AG04450 (cell line): Measurements from ENCODE around the gene MYOCD. TPM values are rescaled to one million over a fixed set of nuclear protein-coding genes. Genes with fewer than 3 reads are reported as not detected.

Experiments
- CTCF ChIA-PET: fragments of 300-600, 350-600 bp; formaldehyde crosslinking; extraction: SDS; loops from one replicate; lab custom pipeline; 2022; ENCODE audit warnings: antibody characterized with exemption, inconsistent platforms; lab: Charles Lee
- POLR2A ChIA-PET: fragments of 350-600 bp; formaldehyde crosslinking; extraction: SDS; loops from one replicate; lab custom pipeline; 2021; ENCODE audit warnings: antibody characterized with exemption, inconsistent platforms; lab: Yijun Ruan, JAX
- DNase-seq: peaks from one replicate; pipeline ENCODE4 v3.0.0-alpha.2; 2011; ENCODE audit warnings: low read depth, low spot score
- H3K27ac ChIP-seq: one replicate; pipeline ENCODE4 v1.5.1; 2012; ENCODE audit warnings: low read depth, low read length, control low read depth
- H3K27me3 ChIP-seq: one replicate; pipeline ENCODE4 v1.6.0; 2012; ENCODE audit warnings: low read length; ENCODE audit not compliant: control insufficient read depth, insufficient read depth
- H3K4me3 ChIP-seq: 2 replicates; pipeline ENCODE4 v1.5.1; 2011; ENCODE audit warnings: mild to moderate bottlenecking, low read depth, low read length, control low read depth
- H3K9me3 ChIP-seq: 2 replicates; pipeline ENCODE4 v1.5.1; 2012; ENCODE audit warnings: low read length; ENCODE audit not compliant: control insufficient read depth, insufficient read depth
- CTCF ChIP-seq: IDR thresholded peaks from 2 replicates; pipeline ENCODE4 v1.5.1; 2011; ENCODE audit warnings: low read depth, low read length, control low read depth, inconsistent platforms
- polyA plus RNA-seq: library from polyadenylated mRNA; depleted of rRNA; stranded (reverse); fragments of >200 nt; gene quantifications from 2 replicates; pipeline ENCODE4 v1.2.3, GENCODE V29; 2011

The MYOCD gene
- polyA plus RNA-seq, 1 experiment: 19.0 TPM

GRCh38 chr17:12693640-12694039, 27.9 kb downstream of the MYOCD start:
- Histone ChIP-seq H3K4me3 (no peak overlapping the region), H3K27me3 (no peaks in the 10 kb centered on the region), H3K9me3 (no peaks in the 10 kb centered on the region), H3K27ac (no peak overlapping the region)
- DNase-seq: no peak
- POLR2A ChIA-PET: interaction anchor here (0.6 kb wide), 1 partner anchor 672 kb away, joined by 5 read pairs; no protein-coding TSS in a partner anchor
- TF ChIP-seq CTCF: no peak
- CTCF ChIA-PET: interaction anchor here (1.1 to 2.2 kb wide), 3 partner anchors 48 to 309 kb away, joined by 3 to 10 read pairs (median 6); no protein-coding TSS in a partner anchor

DNA sequence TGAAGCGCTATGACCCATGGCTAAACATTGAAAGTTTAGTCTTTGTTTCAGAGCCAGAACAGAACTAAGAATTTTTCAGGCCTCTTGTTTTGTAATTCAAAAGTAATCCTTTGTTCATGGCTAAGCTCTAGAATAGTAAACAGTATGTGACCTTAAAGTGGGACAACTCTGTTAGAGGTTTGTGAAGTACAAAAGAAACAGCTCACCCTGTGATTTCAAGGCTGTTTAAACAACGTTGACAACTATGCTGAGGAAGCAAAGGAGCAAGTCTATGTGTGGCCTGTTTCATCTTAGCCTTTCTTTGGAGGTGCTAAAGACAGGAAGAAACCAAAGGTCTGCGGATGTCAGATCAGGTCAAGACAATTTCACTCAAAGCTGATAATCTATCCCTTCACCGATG, 40.4 kb downstream of the MYOCD start:
- no peaks in the 10 kb centered on the region for H3K27me3 ChIP-seq
- DNase-seq: no peak
- no peak overlapping the region for H3K27ac ChIP-seq
- POLR2A ChIA-PET: no interaction called here
- CTCF ChIA-PET: no interaction called here
- H3K4me3 ChIP-seq: no peak overlapping the region
- TF ChIP-seq CTCF: no peak
- no peaks in the 10 kb centered on the region for H3K9me3 ChIP-seq

- CTCF ChIA-PET: no interaction called here
- Histone ChIP-seq H3K27me3 (no peaks in the 10 kb centered on the region), H3K27ac (no peak overlapping the region), H3K9me3 (no peaks in the 10 kb centered on the region), H3K4me3 (no peak overlapping the region)
- POLR2A ChIA-PET: no interaction called here
- no peak for TF ChIP-seq CTCF
- no peak for DNase-seq
These were observed 43.4 kb downstream of the MYOCD start for GRCh38 chr17:12709063-12709462.

- Histone ChIP-seq H3K4me3 (no peak overlapping the region), H3K27ac (no peak overlapping the region), H3K9me3 (no peaks in the 10 kb centered on the region), H3K27me3 (no peaks in the 10 kb centered on the region)
- POLR2A ChIA-PET: no interaction called here
- no peak for TF ChIP-seq CTCF
- CTCF ChIA-PET: no interaction called here
- DNase-seq: no peak
These were observed 46.7 kb downstream of the MYOCD start for GRCh38 chr17:12712415-12712814.

DNA sequence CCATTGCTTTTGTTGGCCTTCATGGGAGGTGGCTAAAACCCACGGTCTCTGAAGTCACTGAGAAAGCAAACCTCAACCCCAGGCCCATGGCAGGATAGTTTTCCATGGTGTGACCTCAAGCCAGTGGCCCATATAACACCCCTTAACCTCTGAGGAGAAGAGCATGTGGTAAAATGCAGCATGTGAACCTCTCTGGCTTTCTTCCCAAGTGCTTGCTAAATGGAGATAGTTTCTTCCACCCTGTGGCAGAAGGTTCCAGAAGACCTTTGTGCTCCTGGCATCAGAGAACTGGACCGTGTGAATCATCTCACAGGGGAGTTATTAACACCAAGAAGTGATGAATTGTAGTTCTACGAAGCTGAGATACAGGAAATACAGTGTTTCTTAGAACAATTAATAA, 47.3 kb downstream of the MYOCD start:
- ChIA-PET CTCF (no interaction called here), POLR2A (no interaction called here)
- no peak overlapping the region for H3K4me3 ChIP-seq
- DNase-seq: no peak
- TF ChIP-seq CTCF: no peak
- no peak overlapping the region for H3K27ac ChIP-seq
- no peaks in the 10 kb centered on the region for H3K27me3 ChIP-seq
- H3K9me3 ChIP-seq: no peaks in the 10 kb centered on the region
